ENCODE data around the gene WWC2. TPM values are rescaled to one million over a fixed set of nuclear protein-coding genes. Genes with fewer than 3 reads are reported as not detected.

WWC2 gene
- total and polyA plus RNA-seq, 2 experiments from 2014 or later = 50.5 to 74.2 TPM

DNA sequence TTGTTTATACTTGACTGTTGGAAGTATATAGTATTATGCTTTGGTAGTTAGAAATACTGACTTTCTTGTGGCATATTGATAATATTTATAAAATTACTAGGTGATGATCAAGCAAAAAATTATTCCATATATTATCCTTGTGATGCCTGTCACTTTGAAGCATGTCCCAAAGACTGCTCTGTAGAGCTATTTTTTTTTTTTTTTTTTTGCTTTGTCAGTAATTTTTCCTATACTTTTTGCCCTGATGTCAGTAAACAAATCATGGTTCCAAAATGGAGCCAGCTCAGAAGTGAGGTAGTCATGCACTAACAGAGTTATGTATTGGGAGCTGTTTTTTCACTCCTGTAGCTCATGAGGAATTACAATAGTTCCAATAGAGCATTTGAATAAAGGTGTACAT lies 11.2 kb downstream of the WWC2 start (continued):
- TF ChIP-seq, protein P1, sequence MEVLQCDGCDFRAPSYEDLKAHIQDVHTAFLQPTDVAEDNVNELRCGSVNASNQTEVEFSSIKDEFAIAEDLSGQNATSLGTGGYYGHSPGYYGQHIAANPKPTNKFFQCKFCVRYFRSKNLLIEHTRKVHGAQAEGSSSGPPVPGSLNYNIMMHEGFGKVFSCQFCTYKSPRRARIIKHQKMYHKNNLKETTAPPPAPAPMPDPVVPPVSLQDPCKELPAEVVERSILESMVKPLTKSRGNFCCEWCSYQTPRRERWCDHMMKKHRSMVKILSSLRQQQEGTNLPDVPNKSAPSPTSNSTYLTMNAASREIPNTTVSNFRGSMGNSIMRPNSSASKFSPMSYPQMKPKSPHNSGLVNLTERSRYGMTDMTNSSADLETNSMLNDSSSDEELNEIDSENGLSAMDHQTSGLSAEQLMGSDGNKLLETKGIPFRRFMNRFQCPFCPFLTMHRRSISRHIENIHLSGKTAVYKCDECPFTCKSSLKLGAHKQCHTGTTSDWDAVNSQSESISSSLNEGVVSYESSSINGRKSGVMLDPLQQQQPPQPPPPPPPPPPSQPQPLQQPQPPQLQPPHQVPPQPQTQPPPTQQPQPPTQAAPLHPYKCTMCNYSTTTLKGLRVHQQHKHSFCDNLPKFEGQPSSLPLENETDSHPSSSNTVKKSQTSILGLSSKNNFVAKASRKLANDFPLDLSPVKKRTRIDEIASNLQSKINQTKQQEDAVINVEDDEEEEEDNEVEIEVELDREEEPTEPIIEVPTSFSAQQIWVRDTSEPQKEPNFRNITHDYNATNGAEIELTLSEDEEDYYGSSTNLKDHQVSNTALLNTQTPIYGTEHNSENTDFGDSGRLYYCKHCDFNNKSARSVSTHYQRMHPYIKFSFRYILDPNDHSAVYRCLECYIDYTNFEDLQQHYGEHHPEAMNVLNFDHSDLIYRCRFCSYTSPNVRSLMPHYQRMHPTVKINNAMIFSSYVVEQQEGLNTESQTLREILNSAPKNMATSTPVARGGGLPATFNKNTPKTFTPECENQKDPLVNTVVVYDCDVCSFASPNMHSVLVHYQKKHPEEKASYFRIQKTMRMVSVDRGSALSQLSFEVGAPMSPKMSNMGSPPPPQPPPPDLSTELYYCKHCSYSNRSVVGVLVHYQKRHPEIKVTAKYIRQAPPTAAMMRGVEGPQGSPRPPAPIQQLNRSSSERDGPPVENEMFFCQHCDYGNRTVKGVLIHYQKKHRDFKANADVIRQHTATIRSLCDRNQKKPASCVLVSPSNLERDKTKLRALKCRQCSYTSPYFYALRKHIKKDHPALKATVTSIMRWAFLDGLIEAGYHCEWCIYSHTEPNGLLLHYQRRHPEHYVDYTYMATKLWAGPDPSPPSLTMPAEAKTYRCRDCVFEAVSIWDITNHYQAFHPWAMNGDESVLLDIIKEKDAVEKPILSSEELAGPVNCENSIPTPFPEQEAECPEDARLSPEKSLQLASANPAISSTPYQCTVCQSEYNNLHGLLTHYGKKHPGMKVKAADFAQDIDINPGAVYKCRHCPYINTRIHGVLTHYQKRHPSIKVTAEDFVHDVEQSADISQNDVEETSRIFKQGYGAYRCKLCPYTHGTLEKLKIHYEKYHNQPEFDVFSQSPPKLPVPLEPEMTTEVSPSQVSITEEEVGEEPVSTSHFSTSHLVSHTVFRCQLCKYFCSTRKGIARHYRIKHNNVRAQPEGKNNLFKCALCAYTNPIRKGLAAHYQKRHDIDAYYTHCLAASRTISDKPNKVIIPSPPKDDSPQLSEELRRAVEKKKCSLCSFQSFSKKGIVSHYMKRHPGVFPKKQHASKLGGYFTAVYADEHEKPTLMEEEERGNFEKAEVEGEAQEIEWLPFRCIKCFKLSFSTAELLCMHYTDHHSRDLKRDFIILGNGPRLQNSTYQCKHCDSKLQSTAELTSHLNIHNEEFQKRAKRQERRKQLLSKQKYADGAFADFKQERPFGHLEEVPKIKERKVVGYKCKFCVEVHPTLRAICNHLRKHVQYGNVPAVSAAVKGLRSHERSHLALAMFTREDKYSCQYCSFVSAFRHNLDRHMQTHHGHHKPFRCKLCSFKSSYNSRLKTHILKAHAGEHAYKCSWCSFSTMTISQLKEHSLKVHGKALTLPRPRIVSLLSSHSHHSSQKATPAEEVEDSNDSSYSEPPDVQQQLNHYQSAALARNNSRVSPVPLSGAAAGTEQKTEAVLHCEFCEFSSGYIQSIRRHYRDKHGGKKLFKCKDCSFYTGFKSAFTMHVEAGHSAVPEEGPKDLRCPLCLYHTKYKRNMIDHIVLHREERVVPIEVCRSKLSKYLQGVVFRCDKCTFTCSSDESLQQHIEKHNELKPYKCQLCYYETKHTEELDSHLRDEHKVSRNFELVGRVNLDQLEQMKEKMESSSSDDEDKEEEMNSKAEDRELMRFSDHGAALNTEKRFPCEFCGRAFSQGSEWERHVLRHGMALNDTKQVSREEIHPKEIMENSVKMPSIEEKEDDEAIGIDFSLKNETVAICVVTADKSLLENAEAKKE (CRISPR knock-in tag; IDR thresholded peaks at IDR 0.05) = no peak
- TF ChIP-seq EZH2 (IDR thresholded peaks at IDR 0.05; ENCODE audit: low read depth, unreplicated experiment) (no peak), STAT1 (IDR thresholded peaks at IDR 0.05; ENCODE audit: unreplicated experiment) (no peak), ZNF331 (CRISPR knock-in tag; IDR thresholded peaks at IDR 0.05; ENCODE audit: low read depth) (no peak), ZNF114 (CRISPR knock-in tag; IDR thresholded peaks at IDR 0.05) (no peak)

DNA sequence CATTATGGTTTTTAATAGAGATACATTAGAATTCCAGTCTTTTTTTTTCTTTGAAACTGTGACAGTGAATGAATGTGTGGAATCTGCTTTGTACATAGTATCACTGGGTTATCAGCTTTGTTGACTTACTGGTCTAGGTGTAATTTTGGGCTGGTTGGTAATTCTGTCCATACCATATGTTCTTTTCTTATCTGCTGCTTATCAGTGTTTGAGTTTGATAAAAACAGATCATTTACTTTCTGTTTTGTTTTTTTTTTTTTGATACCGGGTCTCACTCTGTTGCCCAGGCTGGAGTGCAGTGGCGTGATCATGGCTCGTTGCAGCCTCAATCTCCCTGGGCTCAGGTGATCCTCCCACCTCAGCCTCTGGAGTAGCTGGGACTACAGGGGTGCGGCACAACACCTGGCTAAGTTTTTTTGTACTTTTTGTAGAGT lies 12.4 kb downstream of the WWC2 start:
- no peaks in the 10 kb centered on the region for H3K9me3 Mint-ChIP-seq
- ATAC-seq (no peak), DNase-seq (ENCODE audit: low spot score) (no peak)
- H3K27ac ChIP-seq (ENCODE audit: low read depth) = peak overlapping the region; percentile 53; the same call in 1 of the 2 replicates
- H3K9me2 ChIP-seq (ENCODE audit: insufficient read depth) = no peaks in the 10 kb centered on the region
- H3K4me3 Mint-ChIP-seq = no peak overlapping the region
- peaks cover 78% of the 10 kb centered on the region for H3K4me1 Mint-ChIP-seq
- peaks cover 3% of the 10 kb centered on the region for H3K27me3 Mint-ChIP-seq (ENCODE audit: insufficient read depth, low read depth, poor library complexity)
- no peaks in the 10 kb centered on the region for H3K36me3 Mint-ChIP-seq (ENCODE audit: low read depth)
- no peaks in the 10 kb centered on the region for H3K36me3 ChIP-seq (ENCODE audit: insufficient read depth)
- H3K27ac Mint-ChIP-seq = no peak overlapping the region
- H3K79me2 ChIP-seq (replicated peaks; ENCODE audit: insufficient read depth) = peaks cover 100% of the 10 kb centered on the region
- no peaks in the 10 kb centered on the region for H3K27me3 ChIP-seq (ENCODE audit: insufficient read depth)
- no peaks in the 10 kb centered on the region for H3F3A ChIP-seq (replicated peaks; ENCODE audit: low read depth)
- no peak overlapping the region for H3K4me3 ChIP-seq
- H2AFZ ChIP-seq = no peak overlapping the region
- 0 out of 2 replicates have a peak overlapping the region, but pooled peaks have one; percentile 3 for H3K4me2 ChIP-seq
- H3K4me1 ChIP-seq (ENCODE audit: insufficient read depth) = peaks cover 85% of the 10 kb centered on the region
- peaks cover 30% of the 10 kb centered on the region for H4K20me1 ChIP-seq (replicated peaks; ENCODE audit: insufficient read depth)
- TF ChIP-seq CREB1 (CRISPR knock-in tag; IDR thresholded peaks at IDR 0.05; ENCODE audit: low read depth) (no peak), EZH2phosphoT487 (IDR thresholded peaks at IDR 0.05; ENCODE audit: unreplicated experiment) (no peak), NANOG (IDR thresholded peaks at IDR 0.05; ENCODE audit: borderline replicate concordance) (no peak), ZNF114 (CRISPR knock-in tag; IDR thresholded peaks at IDR 0.05) (no peak), POLR2AphosphoS5 (IDR thresholded peaks at IDR 0.05; ENCODE audit: low read depth) (no peak), EZH2 (IDR thresholded peaks at IDR 0.05; ENCODE audit: low read depth, unreplicated experiment) (no peak), JUNB (IDR thresholded peaks at IDR 0.05; ENCODE audit: unreplicated experiment) (no peak)
- TF ChIP-seq, protein P2, sequence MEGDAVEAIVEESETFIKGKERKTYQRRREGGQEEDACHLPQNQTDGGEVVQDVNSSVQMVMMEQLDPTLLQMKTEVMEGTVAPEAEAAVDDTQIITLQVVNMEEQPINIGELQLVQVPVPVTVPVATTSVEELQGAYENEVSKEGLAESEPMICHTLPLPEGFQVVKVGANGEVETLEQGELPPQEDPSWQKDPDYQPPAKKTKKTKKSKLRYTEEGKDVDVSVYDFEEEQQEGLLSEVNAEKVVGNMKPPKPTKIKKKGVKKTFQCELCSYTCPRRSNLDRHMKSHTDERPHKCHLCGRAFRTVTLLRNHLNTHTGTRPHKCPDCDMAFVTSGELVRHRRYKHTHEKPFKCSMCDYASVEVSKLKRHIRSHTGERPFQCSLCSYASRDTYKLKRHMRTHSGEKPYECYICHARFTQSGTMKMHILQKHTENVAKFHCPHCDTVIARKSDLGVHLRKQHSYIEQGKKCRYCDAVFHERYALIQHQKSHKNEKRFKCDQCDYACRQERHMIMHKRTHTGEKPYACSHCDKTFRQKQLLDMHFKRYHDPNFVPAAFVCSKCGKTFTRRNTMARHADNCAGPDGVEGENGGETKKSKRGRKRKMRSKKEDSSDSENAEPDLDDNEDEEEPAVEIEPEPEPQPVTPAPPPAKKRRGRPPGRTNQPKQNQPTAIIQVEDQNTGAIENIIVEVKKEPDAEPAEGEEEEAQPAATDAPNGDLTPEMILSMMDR (conservative IDR thresholded peaks at IDR 0.05; ENCODE audit: low read depth in 2 of 2) = no peak
